ENCODE measurements around the gene VPS13C.
A peak's percentile ranks its signal among the peaks of the same experiment; 100 is the strongest.
"Not testable (repeated sequence)": the region's sequence is repeated elsewhere in the genome, so short reads cannot be mapped to it uniquely, and the experiment has no call there.

VPS13C gene

GRCh38 chr15:62046078-62046743 is 14.0 kb downstream of the VPS13C start:
- no peak for FAIRE-seq

GRCh38 chr15:62035256-62035924 is 24.9 kb downstream of the VPS13C start:
- FAIRE-seq, result no peak

DNA sequence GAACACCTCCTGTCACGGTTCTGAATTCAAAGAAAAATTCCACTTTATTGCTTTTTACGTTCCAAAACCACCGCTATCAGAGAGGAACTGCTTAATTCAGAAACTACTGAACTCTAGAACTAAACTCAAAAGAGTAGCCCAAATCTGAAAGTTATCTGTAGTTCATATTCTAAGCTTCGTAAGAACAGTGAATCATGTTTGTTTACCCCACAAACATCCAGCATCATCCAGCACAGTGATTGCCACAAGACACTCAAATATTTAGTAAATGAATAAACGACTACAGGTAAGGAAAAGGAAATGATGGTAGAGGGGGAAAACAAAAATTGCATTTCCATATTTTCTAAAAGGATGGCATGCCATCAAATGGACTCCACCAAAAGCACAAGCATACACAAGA is 32.3 kb downstream of the VPS13C start:
- no peak for FAIRE-seq

DNA sequence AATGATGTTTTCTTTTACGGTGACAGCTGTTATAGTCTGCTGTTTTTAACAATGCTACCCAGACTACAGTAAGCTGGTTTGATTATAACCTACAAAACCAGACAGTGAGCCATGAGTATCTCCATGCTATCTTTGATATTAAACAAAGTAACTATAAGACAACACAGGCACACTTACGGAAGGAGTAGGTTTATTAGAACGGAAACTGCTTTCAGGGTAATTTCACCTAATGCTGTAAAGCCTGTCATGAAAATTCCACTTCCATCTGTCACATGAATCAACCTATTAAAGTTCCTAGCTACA is 33.0 kb downstream of the VPS13C start:
- FAIRE-seq, result no peak

GRCh38 chr15:62026487-62027262 is 33.6 kb downstream of the VPS13C start:
- FAIRE-seq, result no peak

GRCh38 chr15:62021991-62022600 is 38.2 kb downstream of the VPS13C start:
- FAIRE-seq, result peak; percentile 79

DNA sequence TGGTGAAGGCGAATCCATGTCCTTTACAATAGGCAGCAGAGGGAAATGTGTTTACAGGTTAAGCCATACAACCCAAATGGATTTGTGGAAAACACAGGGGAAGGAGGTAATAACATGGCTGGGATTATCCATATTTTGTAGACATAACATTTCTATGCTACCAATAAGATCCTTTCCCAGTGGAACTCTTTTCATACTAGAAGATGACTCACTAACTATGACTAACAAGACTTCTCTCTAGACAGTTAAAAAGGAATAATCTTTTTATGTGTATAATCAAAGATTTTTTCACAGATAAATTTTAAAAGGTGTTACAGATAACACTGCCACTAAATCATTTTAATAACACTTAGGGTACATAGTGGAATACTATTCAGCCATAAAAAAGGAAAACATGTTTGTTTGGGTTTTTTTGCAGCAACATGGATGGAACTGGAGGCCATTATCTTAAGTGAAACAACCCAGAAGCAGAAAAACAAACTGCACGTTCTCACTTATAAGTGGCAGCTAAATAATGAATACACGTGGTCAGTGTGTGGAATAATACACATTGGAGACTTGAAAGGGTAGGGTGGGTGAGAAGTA is 39.6 kb downstream of the VPS13C start:
- no peak for FAIRE-seq

- not testable (repeated sequence) for FAIRE-seq
Observed at GRCh38 chr15:62005354-62005753, 54.9 kb downstream of the VPS13C start.

- FAIRE-seq, result no peak
Observed at GRCh38 chr15:61997786-61998185, 62.5 kb downstream of the VPS13C start.

- no peak for FAIRE-seq
Observed at GRCh38 chr15:61996056-61996635, 64.1 kb downstream of the VPS13C start.

- no peak for FAIRE-seq
Observed at GRCh38 chr15:61994216-61994615, 66.0 kb downstream of the VPS13C start.

DNA sequence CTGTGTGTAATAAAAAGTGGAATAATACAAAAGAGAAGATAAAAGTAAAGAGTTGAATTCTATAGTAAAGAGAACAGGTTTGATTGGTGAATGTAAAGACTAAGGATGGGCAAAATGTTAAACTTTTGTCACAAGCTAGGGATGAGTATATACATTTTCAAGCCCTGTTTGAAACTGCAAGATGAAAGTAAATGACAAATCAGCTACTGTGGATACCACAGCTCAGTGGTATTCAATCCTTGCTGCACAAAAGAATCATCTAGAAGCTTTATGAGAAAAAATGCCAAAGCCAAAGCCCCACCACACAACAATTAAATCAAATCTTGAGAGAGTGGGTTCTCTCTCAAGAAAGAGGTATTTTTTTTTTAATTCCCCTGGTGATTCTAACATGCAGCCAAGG is 67.7 kb downstream of the VPS13C start:
- no peak for FAIRE-seq

- no peak for FAIRE-seq
Observed at GRCh38 chr15:61989667-61990066, 70.6 kb downstream of the VPS13C start.

DNA sequence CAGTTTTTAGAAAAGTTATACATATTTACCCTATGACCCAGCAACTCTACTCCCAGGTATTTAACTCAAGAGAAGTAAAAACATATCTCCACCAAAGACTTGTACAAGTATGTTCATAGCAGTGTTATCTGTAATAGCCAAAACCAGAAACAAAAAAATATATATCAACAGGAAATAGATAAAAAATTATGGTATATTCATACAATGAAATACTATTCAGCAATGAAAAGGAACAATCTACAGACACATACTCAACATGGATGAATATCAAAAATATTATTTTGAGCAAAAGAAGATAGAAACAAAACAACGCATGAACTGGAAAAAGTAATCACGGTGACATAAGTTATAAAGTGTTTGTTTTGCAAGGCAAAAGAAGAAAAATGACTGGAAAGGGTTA is 72.4 kb downstream of the VPS13C start:
- peak; percentile 58 for FAIRE-seq

GRCh38 chr15:61983081-61983480 is 77.2 kb downstream of the VPS13C start:
- no peak for FAIRE-seq

DNA sequence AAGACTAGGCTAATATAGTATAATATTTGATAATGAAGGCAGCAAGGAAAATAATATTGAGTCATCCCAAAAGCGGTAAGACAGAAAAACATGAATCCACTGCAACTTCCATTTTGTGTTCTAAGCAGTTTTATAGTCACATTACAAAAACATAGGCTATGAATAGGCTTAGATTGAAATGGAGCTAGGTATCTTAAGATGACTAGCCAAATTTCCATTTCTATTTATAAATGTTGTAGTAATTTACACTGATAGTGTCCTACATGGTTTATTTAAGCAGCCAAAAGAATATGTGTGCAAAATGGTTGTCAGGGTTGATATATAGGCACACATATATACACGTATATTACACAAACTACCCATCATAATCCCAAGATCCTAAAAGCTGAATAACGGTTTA is 82.0 kb downstream of the VPS13C start:
- no peak for FAIRE-seq

DNA sequence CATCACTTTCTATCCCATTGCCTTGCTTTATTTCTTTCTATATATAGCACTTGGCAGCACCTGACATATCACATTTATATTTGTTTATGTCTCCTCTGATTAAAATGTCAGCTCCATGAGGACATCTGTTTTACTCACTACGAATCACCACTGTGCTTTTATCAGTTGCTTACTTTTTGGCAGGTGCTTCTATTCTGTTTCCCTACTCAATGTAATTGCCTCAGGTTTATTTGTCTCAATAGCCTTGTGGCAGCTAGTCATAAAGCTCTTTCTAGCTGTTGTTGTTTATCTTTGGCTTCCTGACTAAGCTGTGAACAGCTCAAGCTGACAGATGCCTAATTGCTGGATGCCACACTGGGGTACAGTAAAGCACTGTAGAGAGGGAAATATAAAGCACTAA is 85.5 kb downstream of the VPS13C start:
- FAIRE-seq, result no peak

- no peak for FAIRE-seq
Observed at GRCh38 chr15:61974118-61974517, 86.1 kb downstream of the VPS13C start.

DNA sequence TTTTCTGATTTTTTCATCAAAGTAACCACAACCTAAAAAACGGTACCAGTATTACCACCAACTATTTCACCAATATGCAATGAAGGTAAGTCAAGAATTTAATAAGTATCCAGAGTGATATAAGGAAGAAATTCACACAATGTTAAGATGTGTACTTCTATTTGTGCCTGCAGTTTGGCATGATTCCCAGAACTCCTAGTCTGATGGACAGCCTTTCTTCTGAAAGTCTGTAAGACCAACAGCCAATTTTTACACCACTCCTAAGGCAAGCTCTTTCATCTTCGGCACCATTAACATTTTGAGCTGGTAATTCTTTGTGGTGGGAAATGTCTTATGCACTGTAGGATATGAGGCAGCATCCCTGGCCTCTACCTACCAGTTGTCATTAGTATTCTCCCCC is 108.3 kb downstream of the VPS13C start:
- no peak for FAIRE-seq

DNA sequence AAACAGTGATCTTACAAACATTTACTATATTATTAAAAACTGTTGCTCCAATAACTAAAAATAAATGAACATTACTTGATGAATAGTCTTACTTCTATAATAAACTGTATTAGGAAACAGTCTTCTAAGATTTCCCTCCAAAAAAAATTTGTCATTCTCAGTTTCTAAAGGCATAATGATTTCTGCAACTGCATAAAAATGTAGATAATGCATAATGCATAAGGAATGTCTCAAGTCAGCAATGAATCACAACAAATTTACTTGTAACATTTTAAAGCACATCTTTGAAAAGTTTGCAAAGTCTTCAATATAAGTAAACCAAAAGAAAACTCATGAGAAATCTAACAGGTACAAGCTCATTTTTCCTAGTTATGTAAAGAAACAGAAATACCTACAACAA is 113.5 kb downstream of the VPS13C start:
- no peak for FAIRE-seq

DNA sequence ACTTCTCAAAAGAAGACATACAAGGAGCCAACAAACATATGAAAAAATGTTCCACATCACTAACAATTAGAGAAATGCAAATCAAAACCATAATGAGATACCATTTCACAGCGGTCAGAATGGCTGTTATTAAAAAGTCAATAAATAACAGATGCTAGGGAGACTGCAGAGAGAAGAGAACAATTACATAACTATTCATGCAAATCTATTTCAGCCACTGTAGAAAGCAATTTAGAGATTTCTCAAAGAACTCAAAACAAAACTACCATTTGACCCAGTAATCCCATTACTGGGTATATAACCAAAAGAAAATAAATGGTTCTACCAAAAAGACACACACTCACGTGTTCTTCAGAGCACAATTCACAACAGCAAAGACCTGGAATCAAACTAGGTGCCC is 116.3 kb downstream of the VPS13C start:
- no peak for FAIRE-seq

- FAIRE-seq, result no peak
Observed at GRCh38 chr15:61938249-61938648, 122.0 kb downstream of the VPS13C start.

Measured in G401.6 (cell line).